AG04449 (cell line): ENCODE data around the gene DOCK9.

Experiments
- CTCF ChIA-PET: fragments of 350-600 bp; formaldehyde crosslinking; extraction: SDS; loops from one replicate; lab custom pipeline; 2021; ENCODE audit warnings: antibody characterized with exemption; lab: Yijun Ruan, JAX
- POLR2A ChIA-PET: fragments of 400-600, 350-600 bp; formaldehyde crosslinking; extraction: SDS; loops from one replicate; lab custom pipeline; 2020; ENCODE audit warnings: antibody characterized with exemption, inconsistent platforms; lab: Yijun Ruan, JAX
- DNase-seq: peaks from one replicate; pipeline ENCODE4 v3.0.0-alpha.2; 2010; ENCODE audit warnings: low read depth, low spot score
- H3K4me3 ChIP-seq: 2 replicates; pipeline ENCODE4 v1.5.1; 2011; ENCODE audit warnings: low read depth, mild to moderate bottlenecking, control low read depth, low read length
- TF ChIP-seq, protein P1 (sequence below): IDR thresholded peaks from one replicate; pipeline ENCODE4 v1.5.1; 2011; ENCODE audit warnings: mild to moderate bottlenecking, moderate library complexity, low read length, control low read depth, inconsistent platforms; ENCODE audit not compliant: insufficient read depth; ENCODE audit errors: missing control alignments

DOCK9 gene

DNA sequence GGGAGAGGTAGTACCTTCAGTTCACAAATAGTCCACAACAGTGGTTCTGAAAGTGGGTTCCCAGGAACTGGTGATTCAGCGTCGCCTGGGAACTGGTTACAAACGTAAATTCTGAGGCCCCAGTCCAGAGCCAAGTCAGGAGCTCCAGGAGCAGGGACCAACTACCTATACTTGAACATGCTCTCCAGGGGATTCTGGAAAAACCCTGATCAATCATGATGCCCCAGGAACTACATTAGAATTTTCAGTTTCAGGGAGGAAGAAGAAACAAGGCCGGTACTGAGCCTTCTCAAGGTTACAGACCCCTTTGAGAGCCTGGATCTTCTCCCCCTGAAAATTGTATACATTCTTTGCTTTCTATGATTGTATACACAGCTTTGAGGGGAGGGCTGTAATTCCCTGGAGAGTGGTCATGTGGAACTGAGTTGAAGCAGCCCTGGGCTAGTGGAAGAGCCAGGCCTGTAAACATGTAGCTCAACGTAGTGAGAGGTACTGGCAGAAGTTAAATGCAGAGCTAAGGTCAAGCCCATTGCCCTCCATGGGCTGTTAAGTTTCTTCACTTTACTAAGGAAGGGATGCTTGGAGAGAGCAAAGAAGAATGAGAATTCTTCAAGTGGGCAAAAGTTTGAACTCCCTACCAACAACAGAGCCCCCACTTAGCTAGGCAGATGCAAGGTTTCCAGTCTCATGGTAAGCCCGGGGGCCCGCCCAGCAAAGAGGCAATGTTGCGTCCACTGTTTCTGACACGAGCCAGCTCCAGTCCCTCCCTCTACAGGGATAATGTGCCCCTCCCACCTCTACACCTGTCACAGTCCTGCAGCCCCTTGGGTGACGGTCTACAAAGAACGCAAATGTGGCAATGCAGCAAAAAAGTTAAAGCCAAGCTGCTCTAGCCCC lies 17.0 kb downstream of the DOCK9 start:
- DNase-seq: no peak
- CTCF ChIA-PET: interaction anchor here (1.1 kb wide), 1 partner anchor 9 kb away, joined by 3 read pairs; no protein-coding TSS in a partner anchor
- H3K4me3 ChIP-seq: no peak overlapping the region
- TF ChIP-seq, protein P1, sequence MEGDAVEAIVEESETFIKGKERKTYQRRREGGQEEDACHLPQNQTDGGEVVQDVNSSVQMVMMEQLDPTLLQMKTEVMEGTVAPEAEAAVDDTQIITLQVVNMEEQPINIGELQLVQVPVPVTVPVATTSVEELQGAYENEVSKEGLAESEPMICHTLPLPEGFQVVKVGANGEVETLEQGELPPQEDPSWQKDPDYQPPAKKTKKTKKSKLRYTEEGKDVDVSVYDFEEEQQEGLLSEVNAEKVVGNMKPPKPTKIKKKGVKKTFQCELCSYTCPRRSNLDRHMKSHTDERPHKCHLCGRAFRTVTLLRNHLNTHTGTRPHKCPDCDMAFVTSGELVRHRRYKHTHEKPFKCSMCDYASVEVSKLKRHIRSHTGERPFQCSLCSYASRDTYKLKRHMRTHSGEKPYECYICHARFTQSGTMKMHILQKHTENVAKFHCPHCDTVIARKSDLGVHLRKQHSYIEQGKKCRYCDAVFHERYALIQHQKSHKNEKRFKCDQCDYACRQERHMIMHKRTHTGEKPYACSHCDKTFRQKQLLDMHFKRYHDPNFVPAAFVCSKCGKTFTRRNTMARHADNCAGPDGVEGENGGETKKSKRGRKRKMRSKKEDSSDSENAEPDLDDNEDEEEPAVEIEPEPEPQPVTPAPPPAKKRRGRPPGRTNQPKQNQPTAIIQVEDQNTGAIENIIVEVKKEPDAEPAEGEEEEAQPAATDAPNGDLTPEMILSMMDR: no peak
- POLR2A ChIA-PET: no interaction called here

DNA sequence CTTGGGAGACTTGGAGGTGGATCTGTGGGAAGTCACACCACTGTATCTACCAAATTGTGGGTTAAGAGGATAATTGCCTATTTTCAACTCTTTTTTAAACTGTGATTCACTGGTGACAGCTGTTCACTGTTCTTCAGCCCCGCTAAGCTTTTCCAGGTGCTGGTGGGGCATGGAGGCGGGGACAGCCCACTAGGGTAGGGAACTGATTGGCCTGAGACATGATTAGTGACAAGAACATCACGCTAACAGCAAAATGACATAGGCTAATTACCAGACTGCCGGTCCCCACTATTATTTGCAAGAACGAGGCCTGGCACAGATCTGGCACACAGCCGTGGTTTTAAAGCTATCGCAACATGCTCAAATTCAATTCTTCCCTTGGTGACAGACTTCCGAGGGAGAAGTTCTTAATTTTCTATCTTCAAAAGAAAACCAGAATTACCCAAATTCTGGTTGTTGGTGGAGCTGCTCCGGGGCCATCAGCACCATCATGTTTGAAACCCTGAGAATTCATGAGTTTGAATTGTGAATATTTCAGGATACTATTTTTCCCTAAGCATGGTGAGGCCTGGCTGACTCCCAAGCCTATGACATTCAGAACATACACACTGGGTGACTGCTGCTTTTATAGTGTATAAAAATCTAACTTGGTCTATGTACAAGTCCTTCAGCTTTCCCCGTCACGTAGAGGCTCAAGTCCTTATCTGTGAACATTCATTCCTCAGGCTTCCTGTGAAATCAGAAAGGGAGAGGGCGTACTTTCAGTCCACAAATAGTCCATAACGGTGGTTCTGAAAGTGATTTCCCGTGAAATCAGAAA lies 17.9 kb downstream of the DOCK9 start:
- no peak overlapping the region for H3K4me3 ChIP-seq
- CTCF ChIA-PET: no interaction called here
- DNase-seq: no peak
- TF ChIP-seq, protein P1: no peak
- POLR2A ChIA-PET: no interaction called here

DNA sequence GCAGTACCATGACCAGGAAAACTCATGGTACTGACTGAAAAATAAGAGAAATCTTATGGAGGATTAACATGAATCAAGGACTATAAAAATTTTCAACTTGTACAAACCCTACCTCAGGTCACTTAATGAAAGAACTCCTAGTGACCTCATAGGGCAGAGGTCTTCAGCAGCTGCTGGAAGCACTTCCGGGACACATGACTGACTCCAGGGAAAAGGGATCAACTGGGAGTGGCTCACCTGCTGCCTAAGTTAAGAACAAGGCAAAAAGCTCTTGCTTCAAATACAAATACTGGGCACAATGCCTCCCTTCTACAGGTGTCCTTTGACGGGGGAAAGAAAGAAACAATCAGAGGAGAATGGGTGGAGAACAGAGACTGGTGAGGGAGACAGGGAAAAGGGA lies 18.6 kb downstream of the DOCK9 start:
- ChIA-PET CTCF (interaction anchor here (0.7 kb wide), 1 partner anchor 11 kb away, joined by 3 read pairs; no protein-coding TSS in a partner anchor), POLR2A (no interaction called here)
- DNase-seq: no peak
- TF ChIP-seq, protein P1: no peak
- no peak overlapping the region for H3K4me3 ChIP-seq

DNA sequence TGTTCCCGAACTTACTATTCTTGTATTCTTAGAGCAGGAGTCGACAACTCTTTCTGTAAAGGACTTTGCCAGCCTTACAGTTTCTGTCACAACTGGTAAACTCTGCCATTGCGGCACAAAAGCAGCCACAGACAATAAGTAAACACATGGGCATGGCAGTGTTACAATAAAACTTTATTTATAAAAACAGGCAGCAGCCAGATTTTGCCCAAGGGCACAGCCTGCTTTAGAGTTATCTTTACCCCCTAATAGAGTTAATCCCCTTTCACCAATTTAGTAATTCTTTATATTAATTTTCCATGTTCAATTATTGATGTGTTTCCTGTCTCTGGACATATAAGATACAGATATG lies 19.4 kb downstream of the DOCK9 start:
- CTCF ChIA-PET: no interaction called here
- H3K4me3 ChIP-seq: no peak overlapping the region
- TF ChIP-seq, protein P1: no peak
- no peak for DNase-seq
- POLR2A ChIA-PET: no interaction called here

DNA sequence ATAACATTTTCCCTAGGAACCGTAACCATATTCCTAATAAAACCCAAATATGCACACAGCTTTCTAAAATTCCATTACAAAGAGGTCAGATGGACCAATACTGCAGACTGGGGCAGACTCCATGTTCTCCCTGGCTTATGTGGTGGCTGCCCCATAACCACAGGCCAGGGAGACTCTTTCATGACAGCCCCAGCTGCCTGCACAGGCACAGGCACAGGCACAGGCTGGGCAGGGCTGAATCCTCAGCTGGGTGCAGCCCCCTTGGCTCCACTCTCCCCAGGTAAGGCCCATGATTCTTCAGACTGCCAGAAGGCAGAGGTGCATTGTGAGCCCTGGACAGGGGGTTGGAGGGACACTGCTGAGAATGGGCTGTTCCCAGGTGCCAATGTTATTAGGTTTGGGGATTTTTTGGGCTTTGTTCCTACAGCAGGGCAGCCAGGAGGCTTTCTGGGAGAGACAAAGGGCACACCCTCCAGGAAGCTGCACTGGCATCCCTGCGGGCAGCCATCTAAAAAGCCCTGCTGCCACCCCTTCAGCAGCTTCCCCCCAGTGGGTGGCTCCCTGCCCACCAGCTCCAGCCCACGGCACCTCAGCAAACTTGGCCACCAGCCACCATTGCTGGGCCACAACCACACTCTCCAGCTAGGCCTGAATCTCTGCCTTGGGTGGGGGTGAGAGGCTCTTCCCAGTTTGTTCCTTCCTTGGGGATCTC lies 20.0 kb downstream of the DOCK9 start:
- H3K4me3 ChIP-seq: no peak overlapping the region
- POLR2A ChIA-PET: interaction anchor here (0.7 kb wide), 1 partner anchor 13 kb away, joined by 4 read pairs; no protein-coding TSS in a partner anchor
- DNase-seq: no peak
- CTCF ChIA-PET: interaction anchor here (0.6 to 1.0 kb wide), 2 partner anchors 8 to 58 kb away, joined by 3 read pairs; no protein-coding TSS in a partner anchor
- TF ChIP-seq, protein P1: no peak

DNA sequence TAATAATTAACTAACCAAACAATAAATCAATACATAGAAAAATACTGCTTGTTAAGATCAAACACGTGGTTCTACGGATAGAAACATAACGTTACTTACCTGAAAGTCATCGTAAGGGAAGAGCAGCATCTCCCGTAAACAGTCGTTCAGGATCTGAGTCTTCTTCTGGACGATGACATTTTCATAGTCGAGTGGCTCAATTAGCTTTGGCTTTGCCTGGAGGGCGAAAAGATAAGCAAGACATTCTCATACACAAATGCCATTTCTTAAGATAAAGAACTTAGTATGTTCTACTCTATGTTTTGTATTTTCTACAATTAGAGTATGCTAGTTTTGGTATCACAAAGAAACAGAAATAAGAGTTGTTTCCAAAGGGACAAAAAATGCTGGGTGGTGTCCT lies 22.5 kb downstream of the DOCK9 start:
- ChIA-PET POLR2A (no interaction called here), CTCF (no interaction called here)

More for the DNA sequence above, 22.5 kb downstream of the DOCK9 start:
- no peak overlapping the region for H3K4me3 ChIP-seq
- DNase-seq: no peak
- TF ChIP-seq, protein P1: no peak
